ENCODE measurements around the gene ARL14EPL. TPM values are rescaled to one million over a fixed set of nuclear protein-coding genes. Genes with fewer than 3 reads are reported as not detected.
"Not testable (repeated sequence)": the region's sequence is repeated elsewhere in the genome, so short reads cannot be mapped to it uniquely, and the experiment has no call there.

Gene ARL14EPL
- total RNA-seq, 1 donor, result not detected

DNA sequence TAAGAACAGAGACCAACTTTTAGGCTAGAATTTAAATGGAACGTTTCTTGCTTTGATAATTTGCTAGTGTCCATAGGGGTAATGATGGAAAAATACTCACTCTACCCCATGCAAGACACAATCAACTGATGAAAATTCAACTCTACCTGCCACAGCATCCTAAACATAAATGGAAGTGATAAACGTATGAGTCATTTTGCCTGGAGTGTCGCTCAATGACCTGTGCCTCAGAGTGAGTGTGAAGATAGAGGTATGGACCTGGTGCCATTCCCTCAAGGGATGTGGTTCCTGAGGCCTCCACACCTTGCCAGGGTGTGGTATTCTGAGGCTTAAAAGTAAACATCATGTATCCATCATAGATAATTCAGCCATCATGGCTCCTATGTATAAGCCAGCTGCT lies 14.0 kb downstream of the ARL14EPL start:
- no peak for DNase-seq (ENCODE audit: low read depth in 2 of 3, low spot score in 2 of 3)

DNA sequence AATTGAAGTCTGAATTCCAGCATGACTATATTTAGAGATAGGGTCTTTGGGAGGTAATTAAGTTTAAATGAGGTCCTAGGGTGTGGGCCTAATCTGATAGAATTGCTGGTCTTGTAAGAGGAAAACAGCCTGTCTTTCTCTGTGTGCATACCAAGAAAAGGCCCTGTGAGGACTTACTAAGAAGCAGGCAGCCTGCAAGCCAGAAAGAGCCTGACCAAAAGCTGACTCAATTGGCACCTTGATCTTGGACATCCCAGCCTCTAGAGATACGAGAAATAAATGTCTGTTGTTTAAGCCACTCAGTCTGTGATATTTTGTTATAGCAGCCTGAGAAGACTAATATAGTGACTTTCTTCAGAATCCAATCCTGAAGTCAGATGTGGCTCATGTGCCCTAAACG lies 14.6 kb downstream of the ARL14EPL start:
- DNase-seq (ENCODE audit: low read depth in 2 of 3, low spot score in 2 of 3), result no peak

DNA sequence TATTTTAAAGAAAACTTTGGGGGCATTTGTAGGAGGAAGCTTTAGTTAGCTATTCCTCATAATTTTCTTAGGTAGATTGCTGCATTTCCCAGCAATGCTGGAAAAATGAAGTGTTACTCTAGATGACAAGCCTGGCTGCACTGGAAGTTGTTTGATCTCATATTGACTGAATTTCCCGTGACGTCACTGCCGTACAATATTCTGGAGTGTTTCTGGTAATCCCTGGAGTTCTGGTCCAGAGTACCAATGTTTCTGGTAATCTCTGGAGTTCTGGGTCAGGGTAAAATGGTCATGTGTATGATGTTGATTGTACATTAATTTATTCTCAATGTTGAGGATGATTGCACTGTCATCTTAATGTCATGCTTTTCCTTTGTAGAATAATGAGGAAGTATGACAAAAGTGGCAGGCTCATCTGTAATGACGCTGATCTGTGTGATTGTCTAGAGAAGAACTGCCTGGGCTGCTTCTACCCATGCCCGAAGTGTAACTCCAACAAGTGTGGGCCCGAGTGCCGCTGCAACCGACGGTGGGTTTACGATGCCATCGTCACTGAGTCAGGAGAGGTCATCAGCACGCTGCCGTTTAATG lies 26.2 kb downstream of the ARL14EPL start:
- no peak for DNase-seq (ENCODE audit: low read depth in 2 of 3, low spot score in 2 of 3)

GRCh38 chr5:116062352-116062751 lies 30.1 kb downstream of the ARL14EPL start:
- DNase-seq (ENCODE audit: low read depth in 2 of 3, low spot score in 2 of 3), result no peak

- DNase-seq (ENCODE audit: low read depth in 2 of 3, low spot score in 2 of 3), result no peak
Measured at GRCh38 chr5:116063950-116064349, 31.7 kb downstream of the ARL14EPL start.

- DNase-seq (ENCODE audit: low read depth in 2 of 3, low spot score in 2 of 3), result peak; percentile 16 to 80 (median 42)
Measured at GRCh38 chr5:116068028-116068632, 35.9 kb downstream of the ARL14EPL start.

GRCh38 chr5:116071211-116071610 lies 38.9 kb downstream of the ARL14EPL start:
- no peak for DNase-seq (ENCODE audit: low read depth in 2 of 3, low spot score in 2 of 3)

- peak in 2 of 3 donors; percentile 55 to 87 for DNase-seq (ENCODE audit: low read depth in 2 of 3, low spot score in 2 of 3)
Measured at GRCh38 chr5:116075191-116075831, 43.0 kb downstream of the ARL14EPL start.

- peak in 2 of 3 donors; percentile 53 to 72 for DNase-seq (ENCODE audit: low read depth in 2 of 3, low spot score in 2 of 3)
Measured at GRCh38 chr5:116076496-116076895, 44.2 kb downstream of the ARL14EPL start.

GRCh38 chr5:116078199-116078598 lies 45.9 kb downstream of the ARL14EPL start:
- no peak for DNase-seq (ENCODE audit: low read depth in 2 of 3, low spot score in 2 of 3)

DNA sequence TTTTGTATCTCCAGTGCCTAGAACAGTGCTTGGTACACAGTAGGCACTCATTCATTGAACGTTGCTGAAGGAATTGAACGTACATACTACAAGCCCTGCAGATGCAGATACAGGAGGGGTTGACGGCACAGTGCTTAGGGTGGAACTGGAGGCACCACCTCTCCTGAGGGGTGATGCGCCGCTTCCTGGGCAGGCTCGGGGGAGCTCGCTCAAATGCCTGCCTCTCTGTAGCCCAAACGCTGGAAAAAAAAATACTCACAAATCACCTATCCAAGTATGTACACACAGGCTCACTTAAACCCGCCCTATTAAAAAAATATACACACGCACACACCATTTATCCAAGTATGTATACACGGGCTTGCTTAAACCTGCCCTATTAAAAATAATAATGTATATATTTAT lies 52.0 kb downstream of the ARL14EPL start:
- peak; percentile 3 to 35 (median 15) for DNase-seq (ENCODE audit: low read depth in 2 of 3, low spot score in 2 of 3)

GRCh38 chr5:116084871-116085715 lies 52.8 kb downstream of the ARL14EPL start, which contains the start of gene COMMD10:
Gene COMMD10 (plus strand): TSS chr5:116085025.
- peak; percentile 71 to 79 (median 78) for DNase-seq (ENCODE audit: low read depth in 2 of 3, low spot score in 2 of 3)

DNA sequence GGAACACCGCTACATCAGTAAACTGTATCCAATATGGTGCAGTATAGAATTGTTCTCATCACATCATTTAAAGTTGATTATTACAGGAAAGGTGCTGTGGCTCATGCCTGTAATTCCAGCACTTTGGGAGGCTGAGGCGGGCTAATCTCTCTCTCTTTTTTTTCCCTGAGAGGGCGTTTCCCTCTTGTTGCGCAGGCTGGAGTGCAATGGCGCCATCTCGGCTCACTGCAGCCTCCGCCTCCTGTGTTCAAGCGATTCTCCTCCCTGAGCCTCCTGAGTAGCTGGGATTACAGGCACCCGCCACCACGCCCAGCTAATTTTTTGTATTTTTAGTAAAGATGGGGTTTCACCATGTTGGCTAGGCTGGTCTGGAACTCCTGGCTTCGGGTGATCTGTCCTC lies 54.0 kb downstream of the ARL14EPL start:
- not testable (repeated sequence) for DNase-seq (ENCODE audit: low read depth in 2 of 3, low spot score in 2 of 3)

- peak in 1 of 3 donors; percentile 21 for DNase-seq (ENCODE audit: low read depth in 2 of 3, low spot score in 2 of 3)
Measured at GRCh38 chr5:116088062-116088461, 55.8 kb downstream of the ARL14EPL start.

DNA sequence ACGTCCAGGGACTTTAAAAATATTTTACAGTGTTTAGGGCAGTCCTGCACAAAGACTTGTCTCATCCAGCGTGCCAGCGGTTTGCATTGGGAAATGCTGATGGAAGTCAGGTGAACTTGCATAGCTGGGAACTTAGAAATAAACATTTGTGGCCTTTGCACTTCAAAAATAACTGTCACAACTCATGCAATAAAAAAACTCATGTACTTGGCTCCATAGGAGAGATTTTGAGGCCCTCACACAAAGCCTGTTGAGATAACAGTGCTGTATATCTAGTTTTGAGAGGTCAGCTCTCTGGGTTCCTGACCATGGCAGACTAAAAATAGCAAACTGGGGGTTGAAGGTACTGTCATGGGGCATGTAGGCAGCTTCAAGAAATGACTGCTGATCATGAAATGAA lies 58.0 kb downstream of the ARL14EPL start:
- no peak for DNase-seq (ENCODE audit: low read depth in 2 of 3, low spot score in 2 of 3)

DNA sequence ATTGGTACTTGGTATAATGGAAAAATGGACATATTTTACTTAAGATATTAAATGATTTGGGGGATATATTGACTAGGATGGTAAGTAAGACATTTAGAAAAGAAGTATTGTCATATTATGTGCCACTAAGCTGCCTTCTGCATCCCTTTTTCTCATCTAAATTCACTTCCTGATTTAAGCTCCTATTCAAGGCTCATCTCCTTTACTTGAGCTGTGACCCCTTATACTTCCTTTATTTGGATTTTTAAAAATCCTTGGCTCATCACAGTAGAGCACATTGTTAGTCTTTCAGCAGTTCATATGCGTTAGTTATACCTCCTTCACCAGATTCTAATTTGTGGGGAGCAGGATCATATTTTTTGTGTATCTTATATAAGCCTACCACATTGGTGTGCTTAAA lies 59.1 kb downstream of the ARL14EPL start:
- DNase-seq (ENCODE audit: low read depth in 2 of 3, low spot score in 2 of 3), result no peak

GRCh38 chr5:116097301-116097700 lies 65.0 kb downstream of the ARL14EPL start:
- no peak for DNase-seq (ENCODE audit: low read depth in 2 of 3, low spot score in 2 of 3)

- DNase-seq (ENCODE audit: low read depth in 2 of 3, low spot score in 2 of 3), result no peak
Measured at GRCh38 chr5:116098998-116099397, 66.7 kb downstream of the ARL14EPL start.

GRCh38 chr5:116104941-116105340 lies 72.7 kb downstream of the ARL14EPL start:
- not testable (repeated sequence) for DNase-seq (ENCODE audit: low read depth in 2 of 3, low spot score in 2 of 3)
